ENCODE data around the gene CASP8.

GRCh38 chr2:201233192-201233811, 27.0 kb upstream of the CASP8 start:
- TF ChIP-seq POLR2B (IDR thresholded peaks at IDR 0.05; ENCODE audit: low read depth, partially characterized antibody) (peak; percentile 54), POLR2AphosphoS2 (IDR thresholded peaks at IDR 0.05; ENCODE audit: low read length) (no peak), ZNF764 (CRISPR knock-in tag; IDR thresholded peaks at IDR 0.05; ENCODE audit: low read depth) (no peak), KAT7 (CRISPR knock-in tag; IDR thresholded peaks at IDR 0.05; ENCODE audit: borderline replicate concordance) (no peak), BRF1 (IDR thresholded peaks at IDR 0.05; ENCODE audit: borderline replicate concordance, extremely low read depth, insufficient read length) (no peak), MEF2D (tag; conservative IDR thresholded peaks at IDR 0.05; ENCODE audit: low read depth) (no peak), ETS2 (tag; IDR thresholded peaks at IDR 0.05; ENCODE audit: borderline replicate concordance, poor library complexity, severe bottlenecking) (no peak)
- TF ChIP-seq, protein P1, sequence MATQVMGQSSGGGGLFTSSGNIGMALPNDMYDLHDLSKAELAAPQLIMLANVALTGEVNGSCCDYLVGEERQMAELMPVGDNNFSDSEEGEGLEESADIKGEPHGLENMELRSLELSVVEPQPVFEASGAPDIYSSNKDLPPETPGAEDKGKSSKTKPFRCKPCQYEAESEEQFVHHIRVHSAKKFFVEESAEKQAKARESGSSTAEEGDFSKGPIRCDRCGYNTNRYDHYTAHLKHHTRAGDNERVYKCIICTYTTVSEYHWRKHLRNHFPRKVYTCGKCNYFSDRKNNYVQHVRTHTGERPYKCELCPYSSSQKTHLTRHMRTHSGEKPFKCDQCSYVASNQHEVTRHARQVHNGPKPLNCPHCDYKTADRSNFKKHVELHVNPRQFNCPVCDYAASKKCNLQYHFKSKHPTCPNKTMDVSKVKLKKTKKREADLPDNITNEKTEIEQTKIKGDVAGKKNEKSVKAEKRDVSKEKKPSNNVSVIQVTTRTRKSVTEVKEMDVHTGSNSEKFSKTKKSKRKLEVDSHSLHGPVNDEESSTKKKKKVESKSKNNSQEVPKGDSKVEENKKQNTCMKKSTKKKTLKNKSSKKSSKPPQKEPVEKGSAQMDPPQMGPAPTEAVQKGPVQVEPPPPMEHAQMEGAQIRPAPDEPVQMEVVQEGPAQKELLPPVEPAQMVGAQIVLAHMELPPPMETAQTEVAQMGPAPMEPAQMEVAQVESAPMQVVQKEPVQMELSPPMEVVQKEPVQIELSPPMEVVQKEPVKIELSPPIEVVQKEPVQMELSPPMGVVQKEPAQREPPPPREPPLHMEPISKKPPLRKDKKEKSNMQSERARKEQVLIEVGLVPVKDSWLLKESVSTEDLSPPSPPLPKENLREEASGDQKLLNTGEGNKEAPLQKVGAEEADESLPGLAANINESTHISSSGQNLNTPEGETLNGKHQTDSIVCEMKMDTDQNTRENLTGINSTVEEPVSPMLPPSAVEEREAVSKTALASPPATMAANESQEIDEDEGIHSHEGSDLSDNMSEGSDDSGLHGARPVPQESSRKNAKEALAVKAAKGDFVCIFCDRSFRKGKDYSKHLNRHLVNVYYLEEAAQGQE (IDR thresholded peaks at IDR 0.05; ENCODE audit: borderline replicate concordance): no peak
- TF ChIP-seq, protein P1 (CRISPR knock-in tag; IDR thresholded peaks at IDR 0.05; ENCODE audit: low read depth): no peak
